Uterus (tissue), 4 donors: ENCODE data around the gene PSEN2. TPM values are rescaled to one million over a fixed set of nuclear protein-coding genes. Genes with fewer than 3 reads are reported as not detected.
"Not testable (repeated sequence)": the region's sequence is repeated elsewhere in the genome, so short reads cannot be mapped to it uniquely, and the experiment has no call there.

Source experiments
- DNase-seq, 2 donors: peaks; one replicate each; pipeline ENCODE4 v3.0.0-alpha.2; 2019 to 2020
- H3K27ac ChIP-seq, 2 donors: fragments of 200-600 bp; sonication (generic); 1 replicate in 1 of 2; 2 replicates in 1 of 2; pipeline ENCODE4 v1.5.1; 2016 to 2018
- H3K27me3 ChIP-seq, 2 donors: fragments of 200-600 bp; sonication (generic); one replicate each; pipeline ENCODE4 v1.5.1; 2018 to 2019; ENCODE audit warnings: control low read depth in 1 of 2
- H3K36me3 ChIP-seq, 2 donors: fragments of 200-600 bp; sonication (generic); one replicate each; pipeline ENCODE4 v1.5.1; 2019; ENCODE audit warnings: control low read depth in 1 of 2
- H3K4me1 ChIP-seq, 2 donors: fragments of 200-600 bp; sonication (generic); one replicate each; pipeline ENCODE4 v1.5.1; 2018 to 2019; ENCODE audit warnings: control low read depth in 1 of 2
- H3K4me3 ChIP-seq, 2 donors: fragments of 200-600 bp; sonication (generic); 1 replicate in 1 of 2; 2 replicates in 1 of 2; pipeline ENCODE4 v1.5.1; 2018 to 2019; ENCODE audit warnings: mild to moderate bottlenecking in 1 of 2
- H3K9me3 ChIP-seq, 2 donors: fragments of 200-600 bp; sonication (generic); one replicate each; pipeline ENCODE4 v1.5.1; 2019; ENCODE audit warnings: control low read depth in 1 of 2
- POLR2A ChIP-seq, 2 donors: fragments of 450-650 bp; IDR thresholded peaks; one replicate each; pipeline ENCODE4 v1.6.1; 2016; ENCODE audit warnings: antibody characterized with exemption in 2 of 2, mild to moderate bottlenecking in 1 of 2, moderate library complexity in 1 of 2
- intact Hi-C: fragments of 100-400 bp; cut with DNase I; formaldehyde crosslinking; loops from one replicate; pipeline ENCODE4 v1.15.1; 2023; ENCODE audit warnings: low total_unique reads
- total RNA-seq, 4 donors: library from RNA; depleted of rRNA in 3 of 4; stranded (reverse); fragments of >200 nt in 3 of 4; gene quantifications; one replicate each; pipeline versions ENCODE4 v1.1.0 to v1.2.4, GENCODE V29; 2014 to 2023
- TF ChIP-seq, protein P1 (sequence below), 4 experiments: fragments of 200-600 bp in 2 of 4; fragments of 450-650 bp in 2 of 4; sonication (generic) in 2 of 4; IDR thresholded peaks; one replicate each; pipeline ENCODE4 v1.5.1; 2016 to 2019; ENCODE audit warnings: antibody characterized with exemption in 4 of 4, mild to moderate bottlenecking in 2 of 4, moderate library complexity in 1 of 4
- donor health status: DM: yes; HTN: yes; CAD: no.

PSEN2 gene
- total RNA-seq, 4 donors from 2014 or later, result 12.8 to 80.9 (median 31.3) TPM

DNA sequence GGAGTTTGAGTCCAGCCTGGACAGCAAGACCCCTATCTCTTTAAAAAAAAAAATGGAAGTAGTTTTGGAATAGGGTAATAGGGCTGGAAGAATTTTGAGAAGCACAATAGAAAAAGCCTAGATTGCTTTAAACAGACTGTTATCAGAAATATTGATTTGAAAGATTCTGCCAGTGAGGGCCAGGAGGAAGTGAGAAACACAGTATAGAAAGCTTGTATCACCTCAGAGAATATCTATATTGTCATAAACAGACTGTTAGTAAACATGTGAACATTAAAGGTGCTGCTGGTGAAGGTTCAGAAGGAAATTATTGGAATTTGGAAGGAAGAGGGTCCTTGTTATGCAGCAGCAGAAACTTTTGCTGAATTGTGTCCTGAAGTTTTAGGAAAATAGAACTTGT is 24.8 kb upstream of the PSEN2 start:
- no peaks in the 10 kb centered on the region for H3K9me3 ChIP-seq
- no peak overlapping the region for H3K4me3 ChIP-seq
- TF ChIP-seq POLR2A (IDR thresholded peaks at IDR 0.05), result no peak
- TF ChIP-seq, protein P1, sequence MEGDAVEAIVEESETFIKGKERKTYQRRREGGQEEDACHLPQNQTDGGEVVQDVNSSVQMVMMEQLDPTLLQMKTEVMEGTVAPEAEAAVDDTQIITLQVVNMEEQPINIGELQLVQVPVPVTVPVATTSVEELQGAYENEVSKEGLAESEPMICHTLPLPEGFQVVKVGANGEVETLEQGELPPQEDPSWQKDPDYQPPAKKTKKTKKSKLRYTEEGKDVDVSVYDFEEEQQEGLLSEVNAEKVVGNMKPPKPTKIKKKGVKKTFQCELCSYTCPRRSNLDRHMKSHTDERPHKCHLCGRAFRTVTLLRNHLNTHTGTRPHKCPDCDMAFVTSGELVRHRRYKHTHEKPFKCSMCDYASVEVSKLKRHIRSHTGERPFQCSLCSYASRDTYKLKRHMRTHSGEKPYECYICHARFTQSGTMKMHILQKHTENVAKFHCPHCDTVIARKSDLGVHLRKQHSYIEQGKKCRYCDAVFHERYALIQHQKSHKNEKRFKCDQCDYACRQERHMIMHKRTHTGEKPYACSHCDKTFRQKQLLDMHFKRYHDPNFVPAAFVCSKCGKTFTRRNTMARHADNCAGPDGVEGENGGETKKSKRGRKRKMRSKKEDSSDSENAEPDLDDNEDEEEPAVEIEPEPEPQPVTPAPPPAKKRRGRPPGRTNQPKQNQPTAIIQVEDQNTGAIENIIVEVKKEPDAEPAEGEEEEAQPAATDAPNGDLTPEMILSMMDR (IDR thresholded peaks at IDR 0.05), result no peak
- H3K27me3 ChIP-seq, result no peaks in the 10 kb centered on the region
- H3K27ac ChIP-seq, result no peak overlapping the region
- no peaks in the 10 kb centered on the region for H3K4me1 ChIP-seq
- H3K36me3 ChIP-seq, result no peaks in the 10 kb centered on the region
- no peak for DNase-seq
- intact Hi-C loops, result no loop called here

DNA sequence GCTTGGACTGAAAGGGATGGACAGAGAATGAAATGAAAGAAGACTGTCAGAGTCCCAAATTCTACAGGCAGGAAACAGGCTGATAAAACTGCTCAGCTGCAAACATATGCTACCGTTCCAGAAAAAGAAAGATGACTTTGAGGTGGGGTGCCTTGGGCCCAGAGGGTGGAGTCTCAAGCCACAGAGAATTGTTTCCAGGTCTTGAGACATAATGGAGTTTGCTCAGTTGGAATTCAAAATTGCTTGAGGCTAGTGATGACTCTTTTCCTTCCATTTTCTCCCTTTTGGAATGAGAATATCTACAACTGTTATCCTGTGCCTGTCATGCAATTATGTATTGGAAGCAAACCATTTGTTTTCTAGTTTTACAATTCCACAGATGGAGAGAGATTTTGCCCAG is 23.6 kb upstream of the PSEN2 start:
- TF ChIP-seq, protein P1 (IDR thresholded peaks at IDR 0.05), result no peak
- TF ChIP-seq POLR2A (IDR thresholded peaks at IDR 0.05), result no peak
- no peaks in the 10 kb centered on the region for H3K36me3 ChIP-seq
- H3K27ac ChIP-seq, result no peak overlapping the region
- intact Hi-C loops, result no loop called here
- no peak overlapping the region for H3K4me3 ChIP-seq
- no peaks in the 10 kb centered on the region for H3K4me1 ChIP-seq
- H3K27me3 ChIP-seq, result no peaks in the 10 kb centered on the region
- H3K9me3 ChIP-seq, result no peaks in the 10 kb centered on the region
- no peak for DNase-seq

DNA sequence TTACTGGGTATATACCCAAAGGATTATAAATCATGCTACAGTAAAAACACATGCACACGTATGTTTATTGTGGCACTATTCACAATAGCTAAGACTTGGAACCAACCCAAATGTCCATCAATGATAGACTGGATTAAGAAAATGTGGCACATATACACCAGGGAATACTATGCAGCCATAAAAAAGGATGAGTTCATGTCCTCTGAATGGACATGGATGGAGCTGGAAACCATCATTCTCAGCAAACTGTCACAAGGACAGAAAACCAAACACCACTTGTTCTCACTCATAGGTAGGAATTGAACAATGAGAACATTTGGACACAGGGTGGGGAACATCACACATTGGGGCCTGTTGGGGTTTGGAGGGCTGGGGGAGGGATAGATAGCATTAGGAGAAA is 15.9 kb upstream of the PSEN2 start:
- intact Hi-C loops, H3K4me1 ChIP-seq, H3K36me3 ChIP-seq, H3K27ac ChIP-seq, DNase-seq, H3K27me3 ChIP-seq, H3K4me3 ChIP-seq, H3K9me3 ChIP-seq: not testable (repeated sequence)

DNA sequence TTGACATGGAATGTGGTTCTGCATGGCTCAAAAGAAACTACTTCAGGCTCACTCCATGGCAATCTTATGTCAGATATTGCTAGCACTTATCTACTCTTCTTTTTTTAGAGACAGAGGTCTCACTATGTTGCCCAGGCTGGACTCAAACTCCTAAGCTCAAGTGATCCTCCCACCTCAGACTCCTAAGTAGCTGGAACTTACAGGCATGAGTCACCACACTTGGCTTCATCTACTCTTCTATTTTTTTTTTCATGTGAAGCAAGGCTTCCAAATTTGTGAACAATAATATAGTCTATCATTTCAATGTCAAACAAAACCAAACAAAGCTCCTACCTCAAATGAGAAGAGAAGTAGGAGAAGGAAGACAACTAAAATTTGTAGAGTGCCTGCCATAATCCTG is 7.5 kb upstream of the PSEN2 start:
- intact Hi-C loops, result no loop called here
- Histone ChIP-seq H3K9me3 (no peaks in the 10 kb centered on the region), H3K4me3 (no peak overlapping the region), H3K36me3 (no peaks in the 10 kb centered on the region), H3K27ac (no peak overlapping the region), H3K4me1 (no peaks in the 10 kb centered on the region), H3K27me3 (no peaks in the 10 kb centered on the region)
- no peak for TF ChIP-seq POLR2A (IDR thresholded peaks at IDR 0.05)
- TF ChIP-seq, protein P1 (IDR thresholded peaks at IDR 0.05), result no peak
- no peak for DNase-seq

DNA sequence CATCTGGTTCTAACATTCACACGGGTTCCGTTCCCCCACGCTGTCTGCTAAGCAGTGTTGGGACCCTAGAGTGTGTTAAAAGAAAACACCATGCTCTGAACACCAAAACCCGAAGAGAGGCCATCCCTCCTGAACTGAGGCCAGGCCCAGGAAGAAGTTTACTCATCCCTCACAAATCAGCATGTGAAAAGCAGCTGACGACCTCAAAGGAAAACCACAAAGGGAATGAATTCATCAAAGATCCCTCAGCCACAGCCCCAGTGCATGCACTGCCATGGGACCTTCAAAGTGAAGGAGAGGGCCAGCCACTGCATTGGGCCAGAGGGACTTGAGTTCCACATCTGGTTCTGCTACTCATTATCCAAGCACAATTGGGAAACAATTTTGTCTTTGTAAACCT is 7.0 kb upstream of the PSEN2 start:
- no peaks in the 10 kb centered on the region for H3K27me3 ChIP-seq
- no peak for TF ChIP-seq POLR2A (IDR thresholded peaks at IDR 0.05)
- TF ChIP-seq, protein P1 (IDR thresholded peaks at IDR 0.05), result no peak
- H3K27ac ChIP-seq, result no peak overlapping the region
- H3K36me3 ChIP-seq, result no peaks in the 10 kb centered on the region
- intact Hi-C loops, result no loop called here
- H3K4me3 ChIP-seq, result no peak overlapping the region
- DNase-seq, result no peak
- no peaks in the 10 kb centered on the region for H3K9me3 ChIP-seq
- no peaks in the 10 kb centered on the region for H3K4me1 ChIP-seq

DNA sequence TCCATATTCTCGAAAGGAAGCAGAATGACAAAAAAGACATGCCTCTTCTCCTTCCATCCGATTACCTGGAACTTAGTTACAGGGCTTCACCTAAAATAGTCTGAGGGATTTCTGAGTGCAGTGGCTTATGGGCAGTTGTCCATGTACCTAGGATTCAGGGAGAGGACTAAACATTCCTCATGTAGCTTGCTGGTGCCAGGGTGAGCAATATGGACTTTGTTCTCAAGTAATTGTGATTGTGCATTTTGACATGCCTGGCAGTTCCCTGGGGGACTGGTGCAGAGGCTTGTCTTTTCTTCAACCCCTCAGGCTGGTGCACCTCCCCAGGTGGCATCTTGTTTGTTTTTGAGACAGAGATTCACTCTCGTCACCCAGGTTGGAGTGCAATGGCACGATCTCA is 6.1 kb upstream of the PSEN2 start:
- no peak for TF ChIP-seq POLR2A (IDR thresholded peaks at IDR 0.05)
- TF ChIP-seq, protein P1 (IDR thresholded peaks at IDR 0.05), result no peak
- no peak for DNase-seq
- H3K4me1 ChIP-seq, result no peaks in the 10 kb centered on the region
- H3K27ac ChIP-seq, result no peak overlapping the region
- H3K27me3 ChIP-seq, result no peaks in the 10 kb centered on the region
- no peaks in the 10 kb centered on the region for H3K36me3 ChIP-seq
- intact Hi-C loops, result no loop called here
- H3K9me3 ChIP-seq, result no peaks in the 10 kb centered on the region
- no peak overlapping the region for H3K4me3 ChIP-seq
